Measurements from ENCODE around the gene PTH2R.
"Not testable (repeated sequence)": the region's sequence is repeated elsewhere in the genome, so short reads cannot be mapped to it uniquely, and the experiment has no call there.

PTH2R gene

DNA sequence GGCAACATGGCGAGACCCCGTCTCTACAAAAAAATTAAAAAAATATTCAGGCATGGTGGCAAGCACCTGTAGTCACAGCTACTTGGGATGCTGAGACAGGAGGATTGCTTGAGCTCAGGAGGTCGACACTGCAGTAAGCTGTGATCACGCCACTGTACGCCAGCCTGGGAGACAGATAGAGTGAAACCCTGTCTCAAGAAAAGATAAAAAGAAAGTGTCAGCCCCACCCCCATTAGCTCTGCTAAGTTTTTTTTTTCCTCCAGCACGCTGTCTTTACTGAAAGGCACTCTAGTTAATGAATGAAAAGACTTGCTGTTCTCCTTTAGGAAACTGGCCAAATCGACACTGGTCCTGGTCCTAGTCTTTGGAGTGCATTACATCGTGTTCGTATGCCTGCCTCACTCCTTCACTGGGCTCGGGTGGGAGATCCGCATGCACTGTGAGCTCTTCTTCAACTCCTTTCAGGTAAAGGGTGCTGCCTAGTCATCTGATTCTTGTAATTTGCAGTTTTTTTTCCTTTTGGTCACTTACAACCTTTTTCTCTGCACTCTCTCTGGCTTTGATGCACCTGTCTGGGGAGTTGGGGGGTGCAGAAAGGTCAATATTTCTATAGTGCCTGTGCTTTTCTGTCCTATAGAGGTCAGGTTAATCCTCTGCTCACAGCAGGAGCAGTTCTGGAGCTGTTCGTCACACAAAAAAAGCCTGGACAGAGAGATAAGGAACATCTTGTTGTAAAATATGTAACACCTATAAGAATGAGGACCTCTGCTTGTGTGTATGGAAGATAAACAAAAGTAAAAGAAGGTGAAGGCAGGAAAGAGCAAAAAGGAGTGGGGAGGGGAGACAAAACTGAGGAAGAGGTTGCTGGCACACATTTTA lies 82.3 kb downstream of the PTH2R start:
- peak; percentile 14 for DNase-seq (ENCODE audit: low spot score)

DNA sequence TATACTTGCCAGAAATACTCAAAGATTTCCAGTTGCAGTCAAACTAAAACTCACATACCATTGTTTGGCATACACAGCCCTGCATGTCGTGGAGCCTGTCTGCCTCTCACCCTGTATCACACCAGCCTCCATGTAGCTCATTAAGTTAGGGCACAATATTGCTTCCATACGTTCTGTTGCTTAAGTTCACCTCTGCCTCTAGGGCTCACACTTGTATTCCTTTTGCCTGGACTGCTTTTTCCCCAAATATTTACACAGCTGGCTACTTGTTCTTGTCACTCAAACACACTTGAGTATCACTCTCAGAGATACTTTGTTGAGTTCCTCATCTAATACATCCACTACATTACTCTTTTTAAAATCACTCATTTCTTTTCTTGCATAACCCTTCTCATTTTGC lies 83.1 kb downstream of the PTH2R start:
- no peak for DNase-seq (ENCODE audit: low spot score)

DNA sequence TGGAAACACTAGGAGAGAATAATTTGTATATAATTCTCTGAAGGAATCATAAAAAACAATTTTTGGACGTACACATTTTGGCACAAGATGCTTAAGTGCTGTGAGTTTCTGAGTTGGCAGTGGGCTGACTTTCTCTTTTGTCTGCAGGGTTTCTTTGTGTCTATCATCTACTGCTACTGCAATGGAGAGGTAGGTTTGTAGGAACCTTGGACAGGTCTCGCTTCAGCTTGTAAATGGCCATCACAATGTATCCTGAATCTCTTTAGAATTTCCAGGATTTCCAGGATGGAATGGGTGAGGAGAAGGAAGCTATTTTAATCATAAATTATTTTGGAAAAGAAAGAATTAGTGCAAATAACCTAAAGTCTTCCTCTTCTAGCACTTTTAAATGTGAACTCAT lies 83.9 kb downstream of the PTH2R start:
- DNase-seq (ENCODE audit: low spot score): no peak

DNA sequence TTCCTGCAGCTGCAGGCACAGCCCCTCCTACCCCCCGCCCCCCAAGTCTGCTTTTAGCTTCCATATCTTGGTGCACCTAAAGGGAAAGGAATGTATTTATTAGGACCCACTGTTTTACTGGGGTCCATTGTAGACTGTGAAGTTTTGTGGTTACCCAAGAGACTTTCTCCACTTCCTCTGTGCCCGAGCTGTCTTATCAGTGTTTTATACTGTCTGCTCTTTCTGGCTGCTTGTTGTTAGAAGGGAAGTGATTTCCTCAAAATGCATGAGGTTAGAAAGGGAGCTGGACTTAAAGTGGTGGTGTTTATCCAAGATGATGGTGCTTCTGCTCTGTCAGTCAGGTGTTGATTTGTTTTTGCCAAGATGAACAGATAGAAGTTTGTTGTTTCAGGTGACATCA lies 85.0 kb downstream of the PTH2R start:
- DNase-seq (ENCODE audit: low spot score): no peak

DNA sequence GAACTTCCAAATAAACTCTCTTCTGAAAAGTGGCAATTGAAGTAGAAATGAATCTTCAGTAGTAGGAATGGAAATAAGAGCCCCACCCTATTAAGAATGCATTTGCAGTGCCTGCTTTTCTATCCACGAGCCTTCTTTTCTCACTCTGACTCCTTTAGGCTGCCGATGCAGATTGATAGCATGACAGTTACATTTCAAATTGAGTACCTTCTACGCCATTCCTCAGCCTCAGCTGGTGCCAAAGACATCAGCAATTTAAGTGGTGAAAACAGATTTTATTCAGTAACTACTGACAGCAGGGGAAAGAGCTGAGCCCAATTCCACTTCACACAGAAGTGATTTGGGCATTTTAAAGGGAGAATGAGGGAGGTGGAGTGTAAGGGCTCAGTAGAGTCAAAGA lies 85.5 kb downstream of the PTH2R start:
- no peak for DNase-seq (ENCODE audit: low spot score)

DNA sequence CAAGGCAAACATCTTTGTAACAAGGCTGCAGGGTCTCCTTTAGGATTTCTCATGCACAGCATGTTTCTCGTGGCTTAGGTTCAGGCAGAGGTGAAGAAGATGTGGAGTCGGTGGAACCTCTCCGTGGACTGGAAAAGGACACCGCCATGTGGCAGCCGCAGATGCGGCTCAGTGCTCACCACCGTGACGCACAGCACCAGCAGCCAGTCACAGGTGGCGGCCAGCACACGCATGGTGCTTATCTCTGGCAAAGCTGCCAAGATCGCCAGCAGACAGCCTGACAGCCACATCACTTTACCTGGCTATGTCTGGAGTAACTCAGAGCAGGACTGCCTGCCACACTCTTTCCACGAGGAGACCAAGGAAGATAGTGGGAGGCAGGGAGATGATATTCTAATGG lies 86.6 kb downstream of the PTH2R start:
- DNase-seq (ENCODE audit: low spot score): no peak

DNA sequence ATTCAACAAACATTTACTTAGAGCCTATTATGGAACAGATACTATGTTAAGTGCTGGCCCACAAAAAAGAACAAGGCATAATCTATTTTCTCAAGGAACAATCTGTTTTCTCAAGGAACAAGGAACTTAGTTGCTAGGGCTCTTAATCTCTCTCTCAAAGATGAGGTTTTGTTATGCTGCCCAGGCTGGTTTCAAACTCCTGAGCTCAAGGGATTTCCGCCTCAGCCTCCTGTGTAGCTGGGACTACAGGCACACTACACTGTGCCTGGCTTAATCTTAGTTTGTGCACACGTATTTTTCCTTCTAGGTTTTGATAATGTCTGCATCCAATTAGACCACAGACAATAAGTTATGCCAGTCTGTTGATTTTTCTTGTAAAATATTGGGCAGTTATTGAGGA lies 89.5 kb downstream of the PTH2R start:
- no peak for DNase-seq (ENCODE audit: low spot score)

DNA sequence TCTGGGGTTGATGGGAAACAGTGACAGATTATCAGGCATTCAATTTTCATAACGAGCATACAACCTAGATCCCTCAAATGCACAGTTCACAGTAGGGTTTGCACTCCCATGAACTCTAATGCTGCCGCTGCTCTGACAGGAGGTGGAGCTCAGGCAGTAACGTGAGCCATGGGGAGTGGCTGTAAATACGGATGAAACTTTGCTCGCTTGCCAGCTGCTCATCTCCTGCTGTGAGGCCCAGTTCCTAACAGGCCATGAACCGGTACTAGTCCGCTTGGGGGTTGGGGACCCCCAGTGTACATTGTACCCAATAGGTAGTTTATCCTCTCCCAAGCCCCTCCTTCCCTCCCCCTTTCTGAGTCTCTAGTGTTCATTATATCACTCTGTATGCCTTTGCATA lies 94.6 kb downstream of the PTH2R start:
- DNase-seq (ENCODE audit: low spot score): no peak

DNA sequence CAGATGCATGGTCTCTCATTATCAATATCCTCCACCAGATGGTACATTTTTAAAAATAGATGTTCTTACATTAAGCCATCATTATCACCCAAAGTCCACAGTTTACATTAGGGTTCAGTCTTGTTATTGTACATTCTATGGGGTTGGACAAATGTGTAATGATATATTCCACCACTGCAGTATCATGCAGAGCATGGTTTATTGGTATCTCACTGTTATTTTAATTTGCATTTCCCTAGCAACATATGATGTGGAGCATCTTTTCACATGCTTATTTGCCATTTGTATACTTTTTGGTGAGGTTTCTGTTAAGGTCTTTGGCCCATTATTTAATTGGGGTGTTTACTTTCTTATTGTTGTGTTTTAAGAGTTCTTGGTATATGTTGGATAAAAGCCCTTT lies 95.7 kb downstream of the PTH2R start:
- DNase-seq (ENCODE audit: low spot score): no peak

DNA sequence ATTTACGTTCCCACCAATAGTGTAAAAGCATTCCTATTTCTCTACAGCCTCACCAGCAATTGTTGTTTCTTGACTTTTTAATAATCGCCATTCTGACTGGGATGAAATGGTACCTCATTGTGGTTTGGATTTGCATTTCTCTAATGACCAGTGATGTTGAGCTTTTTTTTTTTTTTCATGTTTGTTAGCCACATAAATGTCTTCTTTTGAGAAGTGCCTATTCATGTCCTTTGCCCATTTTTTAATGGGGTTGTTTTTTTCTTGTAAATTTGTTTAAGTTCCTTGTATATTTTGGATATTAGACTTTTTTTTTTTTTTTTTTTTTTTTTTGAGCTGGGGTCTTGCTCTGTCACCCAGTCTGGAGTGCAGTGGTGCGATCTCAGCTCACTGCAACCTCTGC lies 98.8 kb downstream of the PTH2R start:
- DNase-seq (ENCODE audit: low spot score): not testable (repeated sequence)

DNA sequence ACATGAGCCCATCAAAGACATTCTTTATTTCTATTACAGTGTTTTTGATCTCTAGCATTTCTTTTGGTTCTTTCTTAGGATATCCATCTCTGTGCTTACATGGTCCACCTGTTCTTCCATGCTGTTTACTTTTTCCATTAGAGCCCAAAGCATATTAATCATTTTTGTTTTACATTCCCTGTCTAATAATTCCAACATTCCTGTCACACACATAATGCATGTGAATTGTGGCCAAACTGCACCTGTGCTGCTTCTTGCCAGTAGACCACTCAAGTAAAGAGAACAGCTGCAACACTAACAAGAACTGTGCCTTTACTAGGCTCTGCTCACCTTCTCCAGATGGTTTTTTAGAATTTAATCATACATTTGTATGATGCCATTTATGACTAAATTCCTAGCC lies 103.0 kb downstream of the PTH2R start:
- no peak for DNase-seq (ENCODE audit: low spot score)

DNA sequence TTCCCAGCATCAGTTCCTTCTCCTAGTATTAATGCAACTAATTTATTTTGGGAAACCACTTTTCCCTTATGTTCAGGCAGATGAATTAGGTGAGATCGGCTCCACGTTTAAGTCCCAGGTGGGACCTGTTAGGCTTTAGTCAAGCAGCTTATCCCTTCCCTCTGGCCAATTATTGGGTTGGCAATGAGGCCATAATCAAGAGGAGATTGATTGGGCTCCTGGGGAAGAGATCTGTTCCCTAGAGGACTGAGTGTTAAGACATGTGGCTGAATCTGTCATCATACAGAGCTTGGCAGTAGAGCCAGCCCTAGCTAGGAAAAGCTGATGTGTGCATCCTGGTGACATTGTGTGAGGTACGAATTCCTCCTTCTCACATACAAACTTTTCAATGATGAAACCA lies 104.4 kb downstream of the PTH2R start:
- no peak for DNase-seq (ENCODE audit: low spot score)

DNA sequence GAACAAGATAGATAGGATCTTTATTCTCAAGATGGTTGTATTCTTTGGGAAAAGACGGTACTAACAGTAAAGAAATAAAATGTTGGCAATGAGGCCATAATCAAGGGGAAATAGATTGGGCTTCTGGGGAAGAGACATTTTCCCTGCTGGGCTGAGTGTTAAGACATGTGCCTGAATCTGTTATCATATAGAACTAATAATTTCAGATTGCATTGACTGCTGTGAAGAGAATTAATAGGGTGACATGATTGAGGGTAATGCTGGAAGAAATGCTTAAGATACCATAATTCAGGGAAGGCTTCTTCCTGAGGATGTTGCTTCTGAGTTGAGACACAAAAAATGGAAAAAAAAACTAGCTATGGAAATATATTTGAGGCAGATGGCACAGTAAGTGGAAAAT lies 105.0 kb downstream of the PTH2R start:
- no peak for DNase-seq (ENCODE audit: low spot score)

DNA sequence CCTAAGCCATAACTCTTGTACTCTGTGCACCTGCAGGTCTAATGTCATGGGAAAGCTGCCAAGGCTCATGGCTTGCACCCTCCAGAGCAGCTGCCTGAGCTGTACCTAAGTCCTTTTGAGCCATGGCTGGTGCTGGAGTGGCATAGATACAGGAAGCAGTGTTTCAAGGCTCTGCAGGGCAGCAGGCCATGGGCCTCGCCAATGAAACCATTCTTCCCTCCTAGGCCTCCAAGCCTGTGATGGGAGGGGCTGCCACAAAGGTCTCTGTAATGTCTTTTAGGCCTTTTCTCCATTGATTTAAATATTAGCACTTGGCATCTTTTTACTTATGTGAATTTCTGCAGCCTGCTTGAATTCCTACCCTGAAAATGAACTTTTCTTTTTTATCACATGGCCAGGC lies 108.5 kb downstream of the PTH2R start:
- no peak for DNase-seq (ENCODE audit: low spot score)

DNA sequence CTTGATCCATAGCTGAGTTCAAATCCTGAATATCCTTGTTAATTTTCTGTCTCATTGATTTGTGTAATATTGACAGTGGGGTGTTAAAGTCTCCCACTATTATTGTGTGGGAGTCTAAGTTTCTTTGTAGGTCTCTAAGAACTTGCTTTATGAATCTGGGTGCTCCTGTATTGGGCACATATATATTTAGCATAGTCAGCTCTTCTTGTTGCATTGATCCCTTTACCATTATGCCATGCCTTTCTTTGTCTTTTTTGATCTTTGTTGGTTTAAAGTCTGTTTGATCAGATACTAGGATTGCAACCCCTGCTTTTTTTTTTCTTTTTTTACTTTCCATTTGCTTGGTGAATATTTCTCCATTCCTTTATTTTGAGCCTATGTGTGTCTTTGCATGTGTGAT lies 116.5 kb downstream of the PTH2R start:
- not testable (repeated sequence) for DNase-seq (ENCODE audit: low spot score)

DNA sequence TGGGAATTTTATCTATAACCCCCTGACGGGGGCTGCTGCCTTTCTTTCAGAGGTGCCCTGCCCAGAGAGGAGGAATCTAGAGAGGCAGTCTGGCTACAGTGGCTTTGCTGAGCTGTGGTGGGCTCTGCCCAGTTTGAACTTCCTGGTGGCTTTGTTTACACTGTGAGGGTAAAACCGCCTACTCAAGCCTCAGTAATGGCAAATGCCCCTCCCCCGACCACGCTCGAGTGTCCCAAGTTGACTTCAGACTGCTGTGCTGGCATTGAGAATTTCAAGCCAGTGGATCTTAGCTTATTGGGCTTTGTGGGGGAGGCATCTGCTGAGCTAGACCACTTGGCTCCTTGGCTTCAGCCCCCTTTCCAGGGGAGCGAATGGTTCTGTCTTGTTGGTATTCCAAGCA lies 118.6 kb downstream of the PTH2R start:
- DNase-seq (ENCODE audit: low spot score): not testable (repeated sequence)

DNA sequence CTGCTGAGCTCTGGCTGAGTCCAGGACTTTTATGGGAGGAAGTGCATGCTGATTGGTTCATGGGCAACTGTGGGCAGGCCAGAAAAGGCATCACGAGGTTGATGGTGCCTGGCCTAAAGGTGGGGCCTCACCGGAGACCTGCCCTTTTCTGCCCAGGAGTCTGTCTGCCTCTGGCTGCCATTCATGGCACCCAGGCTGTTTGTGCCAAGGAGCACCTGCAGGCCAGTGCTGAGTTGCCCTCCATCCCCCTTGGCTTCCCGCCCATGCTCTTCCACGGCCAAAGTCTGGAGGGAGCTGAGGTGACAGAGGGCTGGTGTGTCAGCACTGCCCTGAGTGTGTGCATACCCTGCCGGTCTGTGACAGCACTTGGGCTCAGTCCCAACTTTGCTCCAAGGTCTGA lies 123.2 kb downstream of the PTH2R start:
- DNase-seq (ENCODE audit: low spot score): no peak

DNA sequence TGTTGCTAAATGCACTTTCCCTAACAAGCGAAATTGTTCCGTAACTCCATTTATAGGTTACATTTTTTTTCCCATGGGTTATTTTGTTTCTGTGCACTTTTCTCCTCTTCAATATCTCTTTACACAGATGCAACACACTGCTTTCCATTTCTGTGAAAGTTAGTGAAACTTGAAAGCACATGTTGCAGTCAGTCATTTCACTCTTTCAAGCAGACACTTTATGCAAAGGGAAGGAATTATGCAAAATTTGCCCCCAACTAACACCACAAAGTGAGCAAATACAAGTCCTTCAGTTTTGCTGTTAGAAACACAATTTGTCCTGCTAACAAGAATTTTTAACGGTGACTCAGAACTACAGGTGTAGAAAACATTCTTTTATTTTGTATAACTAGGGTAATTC lies 124.8 kb downstream of the PTH2R start:
- no peak for DNase-seq (ENCODE audit: low spot score)

DNA sequence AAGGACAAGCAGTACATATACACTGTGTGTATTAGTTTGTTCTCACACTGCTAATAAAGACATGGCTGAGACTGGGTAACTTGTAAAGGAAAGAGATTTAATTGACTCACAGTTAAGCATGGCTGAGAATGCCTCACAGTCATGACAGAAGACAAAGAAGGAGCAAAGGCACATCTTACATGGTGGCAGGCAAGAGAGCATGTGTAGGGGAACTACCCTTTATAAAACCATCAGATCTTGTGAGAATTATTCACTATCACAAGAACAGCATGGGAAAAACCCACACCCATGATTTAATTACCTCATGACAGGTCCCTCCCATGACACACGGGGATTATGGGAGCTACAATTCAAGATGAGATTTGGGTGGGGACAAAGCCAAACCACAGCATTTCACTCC lies 129.0 kb downstream of the PTH2R start:
- not testable (repeated sequence) for DNase-seq (ENCODE audit: low spot score)

DNA sequence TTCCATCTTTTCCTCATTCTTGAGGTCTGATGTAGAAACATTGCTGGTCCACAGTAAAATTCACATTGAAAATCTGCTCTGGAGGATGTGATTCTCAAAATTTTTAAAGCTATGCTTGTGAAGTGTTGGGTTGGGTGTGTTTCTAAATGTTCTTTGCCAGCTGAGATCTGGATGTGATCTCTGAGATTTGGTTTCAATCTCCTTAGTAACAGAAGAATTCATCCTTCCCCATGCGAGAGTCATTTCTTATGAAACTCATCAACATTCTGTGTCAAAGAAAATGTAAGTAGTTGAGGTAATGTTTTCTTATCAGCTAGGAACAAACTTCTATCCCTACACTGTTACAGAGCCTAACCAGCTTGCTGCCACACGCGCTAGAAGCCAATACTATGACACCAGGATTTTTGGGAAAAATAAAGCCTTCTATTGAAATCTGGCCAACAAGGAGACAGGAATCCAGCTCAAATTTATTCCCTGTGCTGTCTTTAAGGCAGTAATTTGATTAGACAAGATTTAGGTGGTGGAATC lies 134.9 kb downstream of the PTH2R start:
- DNase-seq (ENCODE audit: low spot score): no peak

DNA sequence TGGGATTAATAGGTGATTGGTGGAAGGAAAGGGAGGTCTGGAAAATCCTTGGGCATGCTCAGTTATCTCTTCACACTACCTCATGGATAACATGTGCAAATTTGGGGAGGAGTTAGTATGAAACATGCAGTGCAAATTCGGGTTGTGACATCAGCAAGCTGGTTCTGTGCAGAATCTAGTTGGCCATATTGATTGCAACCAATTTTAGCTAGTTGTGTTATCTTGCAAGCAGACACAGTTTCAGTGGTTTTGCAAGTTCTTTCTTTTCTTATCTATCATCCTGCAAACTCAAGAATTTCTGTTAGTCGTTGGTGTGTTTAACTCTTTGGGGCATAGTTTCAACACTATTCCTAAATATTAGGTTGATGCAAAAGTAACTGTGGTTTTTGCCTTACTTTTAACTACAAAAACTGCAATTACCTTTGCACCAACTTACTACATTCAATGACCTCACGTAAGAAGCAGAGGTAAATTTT lies 135.4 kb downstream of the PTH2R start:
- DNase-seq (ENCODE audit: low spot score): peak; percentile 15

DNA sequence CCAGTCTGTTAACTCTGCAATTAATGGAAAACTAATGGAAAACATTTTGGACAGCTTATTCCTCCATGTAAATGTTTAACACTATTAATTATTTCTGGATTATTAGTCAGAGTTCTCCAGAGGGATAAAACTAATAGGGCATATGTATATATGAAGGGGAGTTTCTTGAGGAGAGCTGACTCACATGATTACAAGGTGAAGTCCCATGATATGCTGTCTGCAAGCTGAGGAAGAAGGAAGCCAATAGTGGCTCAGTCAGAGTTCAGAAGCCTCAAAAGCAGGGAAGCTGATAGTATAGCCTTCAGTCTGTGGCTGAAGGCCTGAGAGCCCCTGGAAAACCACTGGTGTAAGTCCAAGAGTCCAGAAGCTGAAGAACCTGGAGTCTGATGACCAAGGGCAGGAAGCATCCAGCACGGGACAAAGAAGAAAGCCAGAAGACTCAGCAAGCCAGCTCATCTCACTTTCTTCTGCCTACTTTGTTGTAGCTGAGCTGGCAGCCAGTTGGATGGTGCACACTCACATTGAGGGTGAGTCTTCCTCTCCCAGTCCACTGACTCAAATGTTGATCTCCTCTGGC lies 136.0 kb downstream of the PTH2R start:
- DNase-seq (ENCODE audit: low spot score): no peak

All from hematopoietic multipotent progenitor cell treated with erythropoietin and hydrocortisone succinate and interleukin-3 and kit ligand, for 15 days (in vitro differentiated cells).